NCI-H1417 (cell line): Measurements from ENCODE around the gene TANC1.
A peak's percentile ranks its signal among the peaks of the same experiment; 100 is the strongest.
"Not testable (repeated sequence)": the region's sequence is repeated elsewhere in the genome, so short reads cannot be mapped to it uniquely, and the experiment has no call there.

ENCODE experiments used
- DNase-seq, 3 experiments: peaks; one replicate each; lab custom pipeline; 2025; lab: John Stamatoyannopoulos, UW

The TANC1 gene

DNA sequence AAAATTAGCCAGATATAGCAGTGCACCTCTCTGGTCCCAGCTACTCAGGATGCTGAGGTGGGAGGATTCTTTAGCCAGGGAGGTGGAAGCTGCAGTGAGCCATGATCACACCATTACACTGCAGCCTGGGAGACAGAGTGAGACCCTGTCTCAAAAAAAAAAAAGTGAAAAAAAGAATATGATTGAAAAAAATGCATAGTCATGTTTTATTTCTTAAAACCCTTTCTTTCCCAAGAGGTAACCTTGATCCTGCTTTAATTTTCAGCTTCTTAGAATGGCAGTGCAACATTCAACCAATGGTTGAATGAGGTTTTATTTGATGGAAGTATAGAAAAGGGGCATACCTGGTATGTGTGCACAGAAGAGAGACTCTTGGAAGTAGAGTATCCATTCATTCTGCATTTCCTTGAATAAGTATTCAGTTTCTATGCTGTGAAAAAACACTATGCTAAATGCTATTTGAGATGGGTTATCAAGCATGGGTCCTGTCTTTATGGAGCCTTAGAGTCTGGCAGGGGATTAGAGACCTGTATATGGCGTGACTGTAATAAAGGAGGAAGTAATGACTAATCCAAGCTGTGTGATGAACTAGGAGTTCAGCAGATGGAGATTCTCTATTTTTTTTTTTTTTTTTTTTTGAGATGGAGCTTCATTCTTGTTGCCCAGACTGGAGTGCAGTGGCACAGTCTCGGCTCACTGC is 171.8 kb downstream of the TANC1 start:
- no peak for DNase-seq

DNA sequence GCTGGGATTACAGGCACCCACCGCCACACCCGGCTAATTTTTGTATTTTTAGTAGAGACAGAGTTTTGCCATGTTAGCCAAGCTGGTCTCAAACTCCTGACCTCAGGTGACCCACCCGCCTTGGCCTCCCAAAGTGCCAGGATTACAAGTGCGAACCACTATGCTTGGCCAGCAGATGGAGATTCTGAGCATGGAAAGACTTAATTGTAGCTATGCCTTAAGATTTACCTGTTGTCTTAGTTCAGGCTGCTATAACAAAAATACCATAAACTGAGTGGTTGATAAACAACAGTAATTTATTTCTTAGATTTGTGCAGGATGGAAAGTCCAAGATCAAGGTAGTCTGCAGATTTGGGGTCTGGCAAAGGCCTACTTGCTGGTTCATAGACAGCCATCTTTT is 172.4 kb downstream of the TANC1 start:
- not testable (repeated sequence) for DNase-seq

DNA sequence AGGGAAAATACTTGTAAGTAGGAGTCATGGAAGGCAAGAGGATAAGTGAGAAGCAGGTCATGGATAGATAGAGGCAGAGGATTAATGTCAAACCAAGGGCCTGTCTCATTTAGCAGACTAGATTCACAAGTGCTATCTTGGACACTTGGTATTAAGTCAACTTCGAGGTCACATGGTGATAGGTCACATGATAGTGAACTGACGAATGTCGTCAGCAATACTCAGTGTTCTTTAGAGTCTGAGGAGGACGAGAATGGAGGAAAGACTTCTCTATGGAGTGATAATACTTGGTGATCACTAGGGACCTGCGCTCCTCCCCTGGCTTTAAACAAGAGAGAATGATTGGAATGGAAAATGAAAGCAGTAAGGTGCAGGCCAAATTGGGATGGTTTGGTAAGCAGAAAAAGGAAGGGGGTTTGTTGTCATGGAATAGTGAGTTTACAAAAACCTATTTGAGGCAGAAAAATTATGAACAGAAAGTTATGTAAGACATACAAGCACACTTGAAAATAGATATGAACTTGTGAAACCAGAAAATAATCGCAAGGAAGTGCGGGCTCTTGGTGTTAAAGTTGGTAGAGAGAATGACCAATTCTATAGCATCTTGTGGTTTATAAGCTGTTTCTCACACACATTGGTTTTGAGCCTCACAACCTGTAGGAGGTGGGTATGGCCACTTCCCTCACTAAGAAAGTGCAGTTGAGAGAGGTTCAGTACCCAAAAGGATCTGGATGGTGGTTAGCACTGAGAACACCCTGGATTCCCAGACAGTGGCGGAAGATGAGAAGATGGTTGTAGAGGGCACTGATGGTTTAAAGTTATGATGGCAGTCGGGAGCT is 176.6 kb downstream of the TANC1 start:
- DNase-seq, result no peak

DNA sequence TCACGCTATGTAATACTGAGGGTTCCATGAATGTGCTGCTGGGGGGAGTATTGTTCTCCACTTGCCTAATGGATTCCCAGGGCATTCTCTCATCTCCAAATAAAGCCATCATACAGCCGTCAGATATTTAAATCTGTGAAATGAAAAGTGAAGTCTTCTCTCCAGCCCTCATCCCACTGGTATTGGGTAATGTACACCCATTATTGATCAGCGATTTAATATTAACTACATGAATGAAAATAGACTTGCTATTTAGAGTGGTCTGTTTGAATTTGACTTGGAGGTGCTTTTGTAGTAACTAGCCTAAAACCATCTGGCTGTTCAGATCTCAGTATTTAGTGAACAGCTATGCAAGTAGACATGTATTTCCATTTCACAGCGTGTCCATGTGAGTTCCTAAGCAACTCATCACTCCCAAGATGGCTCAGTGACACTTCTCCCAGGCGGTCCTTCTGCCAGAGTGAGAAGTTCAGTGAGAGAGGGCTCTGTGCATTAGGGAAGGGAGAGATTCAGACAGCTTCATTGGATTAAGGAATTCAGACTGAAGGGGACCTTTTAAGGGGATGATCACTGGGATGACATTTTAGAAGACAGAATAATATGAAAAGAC is 177.4 kb downstream of the TANC1 start:
- no peak for DNase-seq

DNA sequence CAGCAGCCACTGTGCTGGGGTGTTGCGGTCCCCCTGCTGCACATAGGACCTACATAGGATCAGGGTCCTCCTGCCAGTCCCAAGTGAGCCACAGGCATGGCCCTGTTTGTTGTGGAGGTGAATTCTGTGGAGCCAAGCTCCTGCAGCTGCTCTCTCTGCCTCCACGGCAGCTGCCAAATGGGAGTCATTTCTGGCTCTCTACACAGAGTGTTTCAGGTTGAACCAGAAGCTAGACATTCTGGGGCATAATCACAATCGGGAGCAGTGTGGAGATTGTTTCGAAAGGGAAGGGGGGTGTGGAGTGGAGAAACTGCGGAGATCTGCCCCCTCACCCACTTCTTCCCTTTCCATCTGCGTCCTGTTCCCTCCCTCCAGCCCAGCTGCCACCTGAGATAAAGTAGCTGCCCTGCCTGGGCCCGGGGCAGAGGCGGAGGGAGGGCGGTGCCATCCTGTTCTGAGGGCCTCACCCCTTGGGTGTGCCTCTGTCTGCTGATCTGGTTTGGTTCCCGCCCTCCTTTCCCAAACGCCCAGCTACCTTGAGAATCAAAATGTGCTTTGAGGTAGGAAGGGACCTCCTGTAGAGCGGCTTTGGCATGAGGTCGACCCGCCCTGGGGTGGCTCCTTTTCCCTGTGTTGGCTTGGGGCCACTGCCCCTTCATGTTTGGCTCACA is 178.7 kb downstream of the TANC1 start:
- DNase-seq, result no peak

DNA sequence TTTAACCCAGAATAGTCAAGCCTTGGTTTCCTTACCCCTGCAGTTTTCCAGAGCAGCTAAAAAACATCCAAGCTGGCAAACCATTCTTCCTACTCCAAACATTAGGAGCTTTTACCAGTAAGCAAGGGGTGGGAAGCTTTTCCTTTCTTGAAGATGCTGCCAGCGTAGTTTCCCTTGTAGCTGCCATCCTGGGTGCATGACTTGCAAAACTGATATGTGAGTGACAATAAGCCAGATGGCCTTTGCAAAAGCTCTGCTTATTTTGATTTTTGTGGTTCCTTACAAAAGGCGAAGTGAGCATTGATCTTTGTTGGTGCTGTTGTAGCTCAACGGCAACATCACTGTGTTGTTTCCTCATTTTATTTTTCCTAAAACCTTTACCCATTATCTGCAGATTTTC is 179.2 kb downstream of the TANC1 start:
- DNase-seq, result no peak

DNA sequence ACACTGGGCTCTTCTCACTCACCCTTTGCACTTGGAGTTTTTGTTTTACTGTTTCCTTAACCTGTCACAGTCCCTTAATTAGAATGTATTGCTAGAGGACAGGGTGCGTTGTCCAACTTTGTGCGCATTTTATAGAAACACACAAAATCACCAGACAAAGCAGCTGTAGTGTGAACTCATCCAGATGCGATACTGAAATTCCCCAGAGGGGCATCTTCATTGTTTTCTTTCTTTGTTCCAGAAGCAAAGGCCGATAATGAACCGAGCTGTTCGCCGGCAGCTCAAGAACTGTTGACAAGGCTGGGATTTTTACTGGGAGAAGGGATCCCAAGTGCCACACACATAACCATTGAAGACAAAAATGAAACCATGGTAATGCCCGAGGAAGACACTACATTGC is 180.5 kb downstream of the TANC1 start:
- peak in 1 of 3 experiments; percentile 1 for DNase-seq

DNA sequence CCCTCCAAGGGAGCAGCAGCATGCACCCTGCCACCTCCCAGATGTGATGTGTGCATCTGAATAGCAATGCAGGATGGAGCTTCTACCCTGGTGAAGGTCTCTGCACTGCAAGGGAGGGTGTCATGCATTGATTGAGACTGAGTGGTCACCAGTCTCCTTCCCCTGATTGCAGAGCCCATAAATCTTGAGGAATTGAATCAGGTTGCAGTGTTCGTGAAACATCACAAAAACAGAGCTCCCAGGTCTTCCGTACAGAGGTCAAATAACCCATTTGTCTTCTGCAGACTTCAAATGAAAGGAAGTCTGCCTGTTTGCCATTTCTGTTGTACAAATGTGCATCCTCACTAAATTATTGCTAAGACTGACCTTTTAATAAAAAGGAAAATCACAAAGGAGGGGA is 181.3 kb downstream of the TANC1 start:
- no peak for DNase-seq

DNA sequence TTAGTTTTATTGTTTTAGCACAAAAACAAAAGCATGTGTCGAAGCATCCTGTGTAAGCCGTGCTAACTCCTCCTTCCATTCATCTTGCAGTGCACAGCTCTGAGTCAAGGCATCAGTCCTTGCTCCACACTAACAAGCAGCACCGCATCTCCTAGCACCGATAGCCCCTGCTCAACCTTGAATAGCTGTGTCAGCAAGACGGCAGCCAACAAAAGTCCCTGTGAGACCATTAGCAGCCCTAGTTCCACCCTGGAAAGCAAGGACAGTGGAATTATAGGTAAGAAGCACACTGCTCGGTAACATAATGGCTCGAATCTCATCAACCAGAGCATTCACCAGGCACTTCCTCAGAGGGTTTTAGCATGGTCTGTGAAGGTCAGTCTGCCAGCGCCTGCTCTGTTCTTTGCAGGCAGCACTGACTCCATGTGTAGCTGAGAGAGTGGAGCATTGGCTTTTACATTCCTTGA is 181.9 kb downstream of the TANC1 start:
- no peak for DNase-seq

DNA sequence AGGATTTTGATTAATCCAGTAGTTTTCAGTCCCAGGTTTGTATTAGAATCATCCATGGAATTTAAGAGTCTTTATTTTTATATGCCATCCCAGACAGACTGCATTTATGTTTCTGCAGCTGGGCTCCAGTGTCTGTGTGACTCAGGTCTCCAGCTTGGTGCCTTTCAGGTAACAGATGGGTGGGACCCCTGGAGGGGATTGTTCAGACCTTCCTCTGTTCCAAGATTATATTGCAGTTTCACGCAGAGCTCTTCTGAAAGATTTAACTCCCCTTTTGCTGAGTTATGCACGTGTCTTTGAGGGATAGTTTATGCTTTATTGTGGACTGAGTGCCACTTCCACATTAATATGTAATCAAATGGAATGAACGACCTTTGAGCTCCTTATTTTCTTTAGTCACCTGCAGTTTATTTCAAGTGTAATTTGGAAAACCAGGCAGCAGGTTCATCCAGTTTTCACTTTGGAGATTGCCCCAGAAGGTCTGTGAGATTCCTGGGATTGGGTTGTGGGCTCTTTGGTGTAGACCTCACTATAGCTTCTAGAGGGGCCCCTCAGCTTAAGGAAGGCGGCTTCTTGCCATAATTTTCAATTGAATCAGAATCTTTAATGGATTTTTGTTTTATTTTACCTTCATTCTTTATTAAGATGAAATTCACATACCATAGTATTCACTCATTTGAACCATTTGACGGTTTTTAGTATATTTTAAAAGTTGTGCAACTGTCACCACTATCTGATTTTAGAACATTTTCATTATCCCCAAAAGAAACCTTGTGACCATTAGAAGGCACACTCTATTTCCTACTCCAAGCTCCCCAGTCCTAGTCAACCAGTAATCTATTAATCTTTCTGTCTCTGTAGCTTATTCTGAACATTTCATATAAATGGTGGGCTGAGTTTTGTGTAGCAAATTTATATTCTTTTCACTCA is 183.0 kb downstream of the TANC1 start:
- no peak for DNase-seq

DNA sequence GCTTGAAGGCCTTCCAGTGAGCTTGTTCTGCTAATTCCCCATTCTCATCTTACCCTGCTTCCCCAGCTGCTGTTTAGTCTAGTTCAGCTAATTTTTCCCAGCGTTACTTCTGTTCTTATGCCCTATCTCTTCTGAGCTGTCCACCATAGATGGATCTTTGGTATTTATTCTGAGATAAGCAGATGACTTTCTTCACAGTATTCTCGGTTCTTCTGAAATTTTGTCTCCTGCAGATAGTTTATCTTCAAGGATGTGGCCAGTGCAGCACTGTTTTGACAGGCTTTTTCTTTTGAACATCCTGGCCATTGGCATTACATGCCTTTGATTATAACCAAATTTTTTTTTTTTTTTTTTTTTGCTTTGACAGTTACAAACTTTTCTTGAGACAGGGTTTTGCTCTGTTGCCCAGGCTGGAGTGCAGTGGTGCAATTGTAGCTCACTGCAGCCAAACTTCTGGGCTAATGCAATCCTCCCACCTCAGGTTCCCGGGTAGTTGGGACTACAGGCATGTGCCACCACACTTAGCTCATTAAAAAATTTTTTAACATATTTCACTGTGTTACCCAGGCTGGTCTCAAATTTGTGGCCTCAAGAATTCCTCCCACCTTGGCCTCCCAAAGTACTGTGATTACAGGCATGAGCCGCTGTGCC is 183.8 kb downstream of the TANC1 start:
- no peak for DNase-seq

DNA sequence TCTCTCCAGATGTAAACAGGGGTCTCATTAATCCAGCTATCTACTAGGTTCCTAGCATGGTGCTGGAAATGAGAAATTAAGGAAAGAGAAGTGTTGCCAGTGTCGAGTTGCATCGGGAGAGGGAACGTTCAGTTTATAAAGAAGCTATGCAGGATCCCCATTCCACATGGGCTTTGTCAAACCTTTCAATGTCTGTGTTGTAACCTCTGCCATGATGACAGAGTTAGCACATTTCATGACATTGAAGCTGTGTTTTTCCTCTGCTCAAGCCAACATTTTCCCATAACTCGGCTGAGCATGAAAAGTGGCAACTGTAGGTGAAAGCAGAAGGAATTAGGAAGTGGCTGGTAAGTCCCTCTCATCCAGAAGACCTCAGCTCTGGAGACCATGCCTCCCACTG is 184.6 kb downstream of the TANC1 start:
- no peak for DNase-seq

DNA sequence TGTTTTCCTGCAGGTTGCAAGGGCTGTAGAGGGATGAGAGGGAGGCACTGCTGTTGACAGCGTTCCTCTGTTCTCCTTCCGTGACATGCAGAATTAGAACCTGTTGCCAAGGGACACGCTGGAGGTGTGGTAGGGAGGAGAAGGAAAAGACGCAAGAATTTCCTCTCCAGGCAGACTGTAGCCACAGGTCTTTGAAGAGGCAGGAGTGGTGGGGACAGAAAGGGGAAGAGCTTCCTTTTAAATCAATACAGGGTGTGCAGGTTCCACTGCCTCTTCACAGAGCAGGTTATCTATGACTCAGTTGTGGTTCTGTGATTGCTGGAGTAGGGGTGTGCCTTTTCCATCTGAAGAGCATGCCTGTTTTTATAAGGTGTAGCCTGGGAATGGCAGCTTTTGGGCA is 185.0 kb downstream of the TANC1 start:
- no peak for DNase-seq

DNA sequence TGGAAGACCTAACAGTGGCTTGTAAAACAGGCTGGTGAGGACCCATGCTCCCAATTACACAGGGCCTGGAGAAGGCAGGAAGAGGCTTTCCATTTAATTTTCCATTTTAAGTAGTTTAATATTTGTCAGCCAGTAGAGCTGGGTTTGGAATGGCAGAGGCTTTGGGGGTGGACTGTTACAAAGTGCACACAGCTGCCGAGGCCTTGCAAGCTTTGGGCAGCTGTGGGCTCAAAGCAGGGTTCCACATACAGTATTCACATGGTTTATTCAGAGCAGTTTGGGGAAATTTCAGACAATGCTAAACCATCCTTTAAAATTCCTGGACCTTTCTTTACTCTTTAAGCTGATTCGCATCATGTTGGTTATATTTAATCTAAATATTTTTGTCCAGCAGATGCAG is 185.5 kb downstream of the TANC1 start:
- DNase-seq, result no peak

DNA sequence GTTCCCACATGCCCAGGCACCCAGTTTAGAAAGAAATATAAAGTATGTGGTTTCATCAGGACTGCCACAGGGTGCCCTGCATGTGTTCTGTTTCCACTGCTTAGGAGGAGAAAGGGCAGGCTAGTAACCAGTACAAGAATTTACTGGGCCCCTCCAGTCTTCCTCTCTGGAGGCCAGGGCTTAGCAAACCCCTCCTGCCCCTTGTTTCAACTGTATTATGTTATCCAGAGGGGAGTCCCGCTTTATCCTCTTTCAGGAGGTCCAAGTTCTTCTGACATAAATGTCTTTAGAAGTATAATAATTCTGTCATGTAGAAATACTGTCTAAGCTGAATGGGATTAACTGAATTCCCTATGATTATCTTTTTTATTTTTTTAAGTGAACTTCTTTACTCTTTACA is 185.9 kb downstream of the TANC1 start:
- DNase-seq, result no peak

DNA sequence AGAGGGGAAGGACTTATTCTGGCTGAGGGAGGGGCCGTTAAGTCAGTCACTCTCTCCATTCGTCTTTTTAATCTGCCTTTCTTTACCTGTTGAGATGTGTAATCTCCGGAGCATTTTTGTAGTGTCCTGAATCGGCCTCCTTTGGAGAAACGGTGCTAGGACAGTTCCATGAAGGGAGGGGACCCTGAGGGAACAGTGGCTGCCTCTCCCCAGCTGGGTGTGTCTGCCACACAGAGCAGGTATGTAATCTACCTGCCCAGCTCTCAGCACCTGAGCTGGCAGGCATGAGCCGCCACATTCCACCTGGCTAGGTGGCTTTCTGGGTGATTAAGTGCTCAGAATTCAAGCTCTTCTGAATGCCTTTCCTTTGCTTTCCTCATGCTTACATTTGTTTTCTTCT is 186.9 kb downstream of the TANC1 start:
- DNase-seq, result peak in 2 of 3 experiments; percentile 12 to 32

DNA sequence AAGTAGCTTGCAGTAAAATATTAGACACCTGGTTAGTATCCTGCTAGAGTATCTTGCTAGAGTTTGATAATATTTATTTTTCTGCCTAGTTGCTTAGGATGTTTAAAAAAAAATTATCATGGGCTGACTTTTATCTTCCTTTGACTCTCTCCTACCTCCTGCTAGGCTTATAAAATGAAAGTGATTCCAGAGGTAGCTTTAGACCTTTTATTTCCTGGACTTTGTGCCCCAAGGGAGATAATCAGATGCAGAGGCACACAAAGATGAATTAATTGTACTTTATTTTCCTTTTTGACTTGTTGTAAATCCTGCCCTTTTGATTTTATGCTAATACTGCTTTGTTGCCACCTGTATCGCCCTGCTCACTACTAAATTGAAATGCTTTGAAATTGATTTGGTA is 187.4 kb downstream of the TANC1 start:
- peak in 1 of 3 experiments; percentile 8 for DNase-seq

DNA sequence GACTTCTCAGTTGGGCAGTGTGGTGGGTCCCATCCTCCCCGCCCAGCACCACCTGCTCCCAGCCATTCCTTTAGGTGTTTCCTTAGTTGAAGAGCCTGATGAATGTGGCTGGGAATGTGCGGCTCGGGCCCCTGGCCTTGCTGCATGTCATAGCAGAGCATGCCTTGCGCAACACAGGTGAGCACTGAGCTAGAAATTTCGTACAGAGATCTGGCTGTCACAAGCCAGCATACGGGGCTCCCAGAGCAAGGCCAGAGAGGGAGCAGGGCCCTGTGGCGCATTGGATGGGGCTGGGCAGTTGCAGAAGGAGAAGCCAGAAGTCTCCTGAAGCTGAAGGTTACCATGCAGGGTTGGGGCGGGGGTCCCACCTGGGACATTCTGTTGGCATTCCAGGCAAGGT is 188.4 kb downstream of the TANC1 start:
- DNase-seq, result no peak

DNA sequence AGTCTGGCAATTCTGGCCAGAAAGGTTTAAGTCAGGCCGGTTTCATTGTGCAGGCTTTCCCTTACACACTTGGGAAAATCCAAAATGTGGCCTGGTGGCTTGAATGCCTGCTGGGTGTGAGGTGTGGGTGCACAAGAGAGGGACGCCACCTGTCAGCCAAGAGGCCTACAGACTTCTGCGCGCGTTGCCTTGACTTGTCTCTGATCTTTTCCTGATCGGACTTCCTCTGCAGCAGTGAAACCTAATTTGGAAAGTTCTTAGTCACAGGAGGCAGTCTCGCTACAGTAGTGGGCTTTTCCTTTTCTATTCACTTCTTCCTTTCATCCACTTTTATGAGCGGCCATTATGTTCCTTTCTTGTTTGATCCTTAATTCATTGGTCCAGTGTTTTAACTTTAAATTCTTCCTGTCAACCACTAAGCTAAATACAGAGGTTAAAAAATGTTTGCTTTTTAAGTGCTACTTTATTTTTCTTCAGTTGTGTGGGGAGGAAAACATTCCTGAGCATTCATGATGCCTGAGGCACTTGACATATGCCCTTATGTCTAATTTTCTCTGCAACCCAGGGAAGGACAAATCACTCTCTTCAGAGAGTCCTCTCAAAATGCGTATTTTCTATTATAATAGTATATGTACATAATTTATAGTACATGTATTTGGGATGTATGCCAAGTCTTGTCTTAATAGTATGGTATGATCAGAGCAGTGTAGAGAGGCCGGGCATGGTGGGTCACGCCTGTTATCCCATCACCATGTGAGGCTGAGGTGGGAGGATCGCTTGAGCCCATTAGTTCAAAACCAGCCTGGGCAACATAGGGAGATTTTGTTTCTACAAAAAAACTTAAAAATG is 189.1 kb downstream of the TANC1 start:
- no peak for DNase-seq

DNA sequence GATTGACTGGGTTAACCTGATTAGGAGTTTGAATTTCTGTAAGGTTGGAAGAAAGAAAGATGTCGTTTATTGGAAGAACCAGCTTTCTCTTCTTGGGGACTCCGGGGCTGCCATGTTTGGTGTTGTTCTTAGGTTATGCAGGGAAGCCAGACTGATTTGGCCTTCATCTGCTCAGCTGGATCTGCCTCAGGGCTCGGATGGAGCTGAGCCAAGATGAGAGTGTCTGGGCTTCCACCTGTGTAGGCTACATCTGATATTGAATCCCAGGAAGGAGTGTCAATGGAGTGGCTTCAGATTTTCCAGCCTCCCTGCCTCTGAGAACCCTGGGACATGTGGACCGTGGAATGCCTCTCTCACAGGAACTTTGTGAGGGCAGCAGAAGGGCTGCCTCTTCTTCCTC is 192.0 kb downstream of the TANC1 start:
- DNase-seq, result no peak
